ENCODE measurements around the gene PKNOX2.

PKNOX2 gene

DNA sequence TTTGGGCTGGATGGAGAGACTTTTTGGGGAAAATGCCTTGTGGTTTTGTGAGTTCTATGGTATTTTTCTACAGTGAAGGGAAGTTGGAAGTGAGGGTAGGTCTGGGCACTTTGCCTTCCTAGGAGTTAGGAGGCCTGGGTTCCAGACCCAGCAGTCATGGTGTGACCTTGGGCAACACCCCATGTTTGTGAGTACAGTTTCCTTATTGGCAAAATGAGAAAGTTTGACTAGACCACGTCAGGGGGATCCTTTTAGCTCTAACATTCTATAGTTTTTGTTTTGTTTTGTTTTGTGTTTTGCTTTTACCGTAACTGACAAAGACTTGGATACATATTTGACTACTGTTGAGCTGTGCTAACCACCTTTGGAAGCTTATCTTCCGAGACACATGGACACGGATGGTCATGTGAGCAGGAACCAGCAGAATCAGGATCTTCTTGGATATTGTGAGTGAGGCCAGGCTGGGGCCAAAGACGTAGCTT, 109.0 kb downstream of the PKNOX2 start:
- TF ChIP-seq FOXP2 (optimal IDR thresholded peaks at IDR 0.05; ENCODE audit: borderline replicate concordance, extremely low read depth, extremely low read length, insufficient read depth) (no peak), TAF1 (IDR thresholded peaks at IDR 0.05; ENCODE audit: borderline replicate concordance, insufficient read depth, low read length) (no peak)

DNA sequence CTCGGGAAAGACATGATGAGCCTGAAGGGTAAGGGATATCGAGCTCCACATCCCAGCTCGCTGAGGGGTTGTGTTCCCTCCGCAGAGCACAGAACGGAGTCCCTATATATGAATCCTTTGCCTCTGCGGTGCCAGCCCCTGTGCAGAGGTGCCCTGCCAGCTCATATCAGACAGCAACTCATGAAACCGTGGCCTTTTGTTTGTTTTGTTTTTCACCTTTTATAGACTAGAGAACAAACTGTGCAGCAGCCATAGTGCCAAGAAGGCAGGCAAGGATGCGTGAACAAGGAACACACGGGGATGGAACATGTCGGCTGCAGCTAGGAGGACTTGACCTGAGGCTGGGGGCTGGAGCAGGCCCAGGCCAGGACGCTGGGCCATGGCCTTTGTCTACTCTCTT, 109.8 kb downstream of the PKNOX2 start:
- TF ChIP-seq SIN3A (IDR thresholded peaks at IDR 0.05; ENCODE audit: borderline replicate concordance, insufficient read depth, low read length): no peak
- no peak for TF ChIP-seq FOXP2 (optimal IDR thresholded peaks at IDR 0.05; ENCODE audit: borderline replicate concordance, extremely low read depth, extremely low read length, insufficient read depth)
- no peak for TF ChIP-seq POLR2AphosphoS5 (IDR thresholded peaks at IDR 0.05; ENCODE audit: low read depth, low read length)
- TF ChIP-seq TAF1 (IDR thresholded peaks at IDR 0.05; ENCODE audit: borderline replicate concordance, insufficient read depth, low read length): no peak
- TF ChIP-seq, protein P1, sequence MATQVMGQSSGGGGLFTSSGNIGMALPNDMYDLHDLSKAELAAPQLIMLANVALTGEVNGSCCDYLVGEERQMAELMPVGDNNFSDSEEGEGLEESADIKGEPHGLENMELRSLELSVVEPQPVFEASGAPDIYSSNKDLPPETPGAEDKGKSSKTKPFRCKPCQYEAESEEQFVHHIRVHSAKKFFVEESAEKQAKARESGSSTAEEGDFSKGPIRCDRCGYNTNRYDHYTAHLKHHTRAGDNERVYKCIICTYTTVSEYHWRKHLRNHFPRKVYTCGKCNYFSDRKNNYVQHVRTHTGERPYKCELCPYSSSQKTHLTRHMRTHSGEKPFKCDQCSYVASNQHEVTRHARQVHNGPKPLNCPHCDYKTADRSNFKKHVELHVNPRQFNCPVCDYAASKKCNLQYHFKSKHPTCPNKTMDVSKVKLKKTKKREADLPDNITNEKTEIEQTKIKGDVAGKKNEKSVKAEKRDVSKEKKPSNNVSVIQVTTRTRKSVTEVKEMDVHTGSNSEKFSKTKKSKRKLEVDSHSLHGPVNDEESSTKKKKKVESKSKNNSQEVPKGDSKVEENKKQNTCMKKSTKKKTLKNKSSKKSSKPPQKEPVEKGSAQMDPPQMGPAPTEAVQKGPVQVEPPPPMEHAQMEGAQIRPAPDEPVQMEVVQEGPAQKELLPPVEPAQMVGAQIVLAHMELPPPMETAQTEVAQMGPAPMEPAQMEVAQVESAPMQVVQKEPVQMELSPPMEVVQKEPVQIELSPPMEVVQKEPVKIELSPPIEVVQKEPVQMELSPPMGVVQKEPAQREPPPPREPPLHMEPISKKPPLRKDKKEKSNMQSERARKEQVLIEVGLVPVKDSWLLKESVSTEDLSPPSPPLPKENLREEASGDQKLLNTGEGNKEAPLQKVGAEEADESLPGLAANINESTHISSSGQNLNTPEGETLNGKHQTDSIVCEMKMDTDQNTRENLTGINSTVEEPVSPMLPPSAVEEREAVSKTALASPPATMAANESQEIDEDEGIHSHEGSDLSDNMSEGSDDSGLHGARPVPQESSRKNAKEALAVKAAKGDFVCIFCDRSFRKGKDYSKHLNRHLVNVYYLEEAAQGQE (IDR thresholded peaks at IDR 0.05; ENCODE audit: insufficient read depth in 1 of 2, low read depth in 2 of 2, low read length in 2 of 2): no peak

DNA sequence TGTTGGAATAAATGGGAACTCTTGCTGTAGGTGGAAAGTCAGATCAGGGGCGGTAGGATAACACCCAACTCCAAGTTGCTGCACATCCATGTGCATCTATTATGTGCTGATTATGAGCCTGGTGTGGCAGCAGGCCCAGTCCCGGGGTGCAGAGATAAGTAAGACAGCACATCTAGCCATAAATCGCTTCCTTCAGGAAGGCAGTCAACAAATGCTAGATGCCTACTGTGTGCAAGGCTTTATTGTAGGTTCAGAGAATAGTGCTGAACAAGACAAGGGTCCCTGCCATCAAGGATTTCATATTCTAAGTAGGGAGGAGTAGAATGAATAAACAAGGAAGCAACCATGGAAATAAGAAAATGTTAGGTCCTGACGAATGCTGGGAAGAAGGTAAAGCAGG, 110.2 kb downstream of the PKNOX2 start:
- TF ChIP-seq, protein P1 (IDR thresholded peaks at IDR 0.05; ENCODE audit: insufficient read depth in 1 of 2, low read depth in 2 of 2, low read length in 2 of 2): no peak
- no peak for TF ChIP-seq TAF1 (IDR thresholded peaks at IDR 0.05; ENCODE audit: borderline replicate concordance, insufficient read depth, low read length)
- TF ChIP-seq SIN3A (IDR thresholded peaks at IDR 0.05; ENCODE audit: borderline replicate concordance, insufficient read depth, low read length): no peak
- no peak for TF ChIP-seq POLR2AphosphoS5 (IDR thresholded peaks at IDR 0.05; ENCODE audit: low read depth, low read length)
- no peak for TF ChIP-seq FOXP2 (optimal IDR thresholded peaks at IDR 0.05; ENCODE audit: borderline replicate concordance, extremely low read depth, extremely low read length, insufficient read depth)

GRCh38 chr11:125275905-125276618, 111.5 kb downstream of the PKNOX2 start:
- TF ChIP-seq TAF1 (IDR thresholded peaks at IDR 0.05; ENCODE audit: borderline replicate concordance, insufficient read depth, low read length): no peak
- TF ChIP-seq POLR2AphosphoS5 (IDR thresholded peaks at IDR 0.05; ENCODE audit: low read depth, low read length): no peak
- TF ChIP-seq, protein P1 (IDR thresholded peaks at IDR 0.05; ENCODE audit: insufficient read depth in 1 of 2, low read depth in 2 of 2, low read length in 2 of 2): no peak
- no peak for TF ChIP-seq SIN3A (IDR thresholded peaks at IDR 0.05; ENCODE audit: borderline replicate concordance, insufficient read depth, low read length)
- TF ChIP-seq FOXP2 (optimal IDR thresholded peaks at IDR 0.05; ENCODE audit: borderline replicate concordance, extremely low read depth, extremely low read length, insufficient read depth): no peak

DNA sequence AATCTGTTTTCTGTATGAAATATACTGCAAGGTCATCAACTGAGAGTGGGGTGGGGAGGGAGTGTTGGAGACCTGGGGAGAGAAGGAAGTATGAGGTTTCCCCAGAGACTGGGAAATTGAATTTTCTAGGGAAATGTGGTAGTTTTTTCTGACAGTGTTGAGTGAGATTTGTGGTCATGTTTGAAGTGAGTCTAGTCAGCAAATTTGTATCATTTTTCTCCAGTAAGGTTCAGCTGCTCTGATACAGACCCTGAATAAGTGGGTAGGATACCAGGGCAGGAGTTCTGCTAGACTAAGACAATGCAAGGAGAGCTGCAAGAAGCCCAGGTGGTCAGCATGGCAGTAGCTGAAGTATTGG, 112.0 kb downstream of the PKNOX2 start:
- TF ChIP-seq POLR2AphosphoS5 (IDR thresholded peaks at IDR 0.05; ENCODE audit: low read depth, low read length): no peak
- TF ChIP-seq, protein P1 (IDR thresholded peaks at IDR 0.05; ENCODE audit: insufficient read depth in 1 of 2, low read depth in 2 of 2, low read length in 2 of 2): no peak
- no peak for TF ChIP-seq FOXP2 (optimal IDR thresholded peaks at IDR 0.05; ENCODE audit: borderline replicate concordance, extremely low read depth, extremely low read length, insufficient read depth)
- TF ChIP-seq SIN3A (IDR thresholded peaks at IDR 0.05; ENCODE audit: borderline replicate concordance, insufficient read depth, low read length): no peak
- no peak for TF ChIP-seq TAF1 (IDR thresholded peaks at IDR 0.05; ENCODE audit: borderline replicate concordance, insufficient read depth, low read length)
